ENCODE data around the gene SELE.

DNA sequence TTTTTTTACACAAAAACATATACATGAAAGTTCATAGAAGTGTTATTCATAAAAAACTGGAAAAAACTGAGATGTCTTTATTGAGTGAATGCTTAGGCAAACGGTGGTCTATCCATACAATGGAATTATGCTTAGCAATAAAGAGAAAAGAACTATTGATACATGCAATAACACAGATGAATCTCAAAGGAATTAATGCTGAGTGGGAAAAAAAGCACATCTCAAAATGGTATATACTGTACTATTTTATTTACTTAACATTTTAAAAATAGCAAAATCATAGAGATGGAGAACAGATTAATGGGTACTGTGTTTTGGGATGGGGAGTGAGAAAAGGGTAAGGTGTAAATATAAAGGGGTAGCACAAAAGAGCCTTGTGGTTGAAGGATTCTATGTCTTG is 31.0 kb upstream of the SELE start:
- TF ChIP-seq POLR2A (IDR thresholded peaks at IDR 0.05; ENCODE audit: low read depth, low read length) (no peak), POLR2AphosphoS5 (IDR thresholded peaks at IDR 0.05; ENCODE audit: low read depth, low read length) (no peak), POU2F2 (IDR thresholded peaks at IDR 0.05; ENCODE audit: low read depth, low read length) (no peak)
